NCI-H1417 treated with DMSO at 0.1 percent for 48 hours (cell line): ENCODE results near the gene MAP2.
A peak's percentile ranks its signal among the peaks of the same experiment; 100 is the strongest.

Experiments used
- DNase-seq: peaks from one replicate; lab custom pipeline; 2025; lab: John Stamatoyannopoulos, UW

The MAP2 gene

DNA sequence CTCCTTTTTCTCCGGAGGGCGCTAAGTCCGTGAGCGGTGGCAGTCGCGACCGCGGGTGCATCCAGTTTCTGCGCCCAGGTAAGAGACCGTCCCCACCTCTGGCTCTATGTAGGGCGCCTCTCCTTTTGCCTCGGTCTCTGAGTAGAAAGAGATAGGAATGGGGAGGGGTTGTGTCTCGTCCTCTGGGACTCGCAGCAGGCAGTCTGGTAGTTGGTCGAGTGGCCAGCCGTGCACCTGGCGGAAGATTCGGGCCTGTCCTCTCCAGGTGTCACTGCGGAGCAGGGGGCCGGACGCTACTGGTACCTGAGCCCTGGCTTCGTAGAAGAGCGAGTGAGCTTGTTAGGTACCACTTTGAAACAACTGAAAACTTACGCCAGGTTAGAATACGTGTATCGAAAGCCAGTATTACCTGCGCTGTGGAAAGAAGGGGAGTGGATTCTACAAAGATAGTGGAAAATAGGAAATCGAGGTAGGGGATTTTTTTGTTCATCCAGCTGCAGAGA, 403 bp downstream of the MAP2 start:
- peak; percentile 47 for DNase-seq

DNA sequence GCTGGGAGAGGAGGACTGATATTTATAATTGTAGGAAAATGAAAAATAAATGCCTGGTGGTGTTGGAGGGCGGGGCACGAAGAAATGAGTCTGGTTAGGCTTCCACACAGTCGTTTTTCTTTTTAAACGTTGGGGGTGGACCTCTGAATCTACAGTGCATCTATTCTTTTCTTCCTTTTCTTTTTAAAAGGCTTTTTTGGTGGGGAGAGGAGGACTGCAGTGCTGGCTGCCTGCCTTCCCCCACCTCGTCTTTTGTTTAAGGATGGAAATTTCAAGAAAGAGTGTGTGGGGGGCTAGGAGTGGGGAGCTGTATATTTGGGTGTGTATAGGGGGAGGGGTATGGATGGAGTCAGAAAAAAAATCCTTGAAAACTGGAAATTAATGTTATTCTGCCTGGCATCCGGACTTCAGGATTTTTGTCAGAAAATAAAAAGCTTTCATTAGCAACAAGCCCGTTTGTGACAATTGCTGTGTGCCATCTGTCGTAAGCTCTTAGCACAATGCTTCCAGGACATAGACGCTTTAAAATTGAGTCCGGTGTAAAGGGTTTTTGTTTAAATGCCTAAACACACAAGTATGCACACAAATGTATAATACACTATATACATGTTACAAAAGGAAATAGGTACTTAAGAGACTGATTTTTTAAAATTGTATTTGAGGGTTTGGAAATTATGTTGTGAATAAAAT, 1.1 kb downstream of the MAP2 start:
- DNase-seq, result no peak

DNA sequence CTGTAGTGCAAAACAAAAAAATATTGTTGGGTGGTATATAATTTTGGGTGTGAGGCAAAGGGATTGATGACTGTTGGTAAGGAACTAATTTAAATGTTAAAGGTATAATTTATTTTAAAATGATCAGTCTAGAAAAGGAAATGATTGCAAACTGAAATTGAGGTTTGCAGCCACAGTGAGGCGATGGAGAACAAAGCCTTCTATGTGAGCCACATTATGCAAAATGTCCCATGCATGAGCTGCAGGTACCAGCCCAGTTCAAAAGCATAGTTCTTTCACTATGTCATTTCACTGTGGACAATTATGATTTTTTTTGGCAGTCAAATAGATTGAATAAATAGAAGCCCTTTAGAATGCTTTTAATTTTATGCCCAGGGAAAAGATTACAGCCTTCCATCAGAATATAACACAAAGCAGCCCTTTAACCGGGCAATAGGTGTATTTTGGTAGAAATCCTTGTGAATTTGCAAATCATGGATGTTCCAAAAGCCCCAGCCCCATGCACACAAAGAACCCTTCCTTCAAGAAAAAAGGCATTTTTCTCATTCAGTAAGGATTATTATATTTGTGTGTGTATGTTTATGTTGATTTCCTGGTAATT, 1.7 kb downstream of the MAP2 start:
- peak; percentile 36 for DNase-seq

DNA sequence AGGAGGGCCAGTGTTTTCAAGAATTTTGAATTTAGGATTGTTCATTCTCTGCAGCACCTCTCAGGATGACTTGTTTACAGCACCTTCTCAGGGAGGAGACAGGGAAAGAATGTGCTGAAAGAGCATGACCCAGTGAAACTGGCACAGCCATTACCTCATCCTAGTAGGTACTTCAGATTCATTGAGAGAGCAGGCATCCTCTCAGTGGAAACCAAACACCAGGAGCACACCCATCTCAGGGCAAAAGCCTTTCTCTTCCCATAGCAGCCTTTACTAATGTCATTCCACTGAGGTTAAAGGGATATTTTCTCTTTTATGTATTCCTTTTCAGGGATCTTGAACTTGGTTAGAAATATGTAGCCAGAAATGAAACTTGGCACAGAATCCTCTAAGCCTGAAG, 2.6 kb downstream of the MAP2 start:
- peak; percentile 64 for DNase-seq

DNA sequence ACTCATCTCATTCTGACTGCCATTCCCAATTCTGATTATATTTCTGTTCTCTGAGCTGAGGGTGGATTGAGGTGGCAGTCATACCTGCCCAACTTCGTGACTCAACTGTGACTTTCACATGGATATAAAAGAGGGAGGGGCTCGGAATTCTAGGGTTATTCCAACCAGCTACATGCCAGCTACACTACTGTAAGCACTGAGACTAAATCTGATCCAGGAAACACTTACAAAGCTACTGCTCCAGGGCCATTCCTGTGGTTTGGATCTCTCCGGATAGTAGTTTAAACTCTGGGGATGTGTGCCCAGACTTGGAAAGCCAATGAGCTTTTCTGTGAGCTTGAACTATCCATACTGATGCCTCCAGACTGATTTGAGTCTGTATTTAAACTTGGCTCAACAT, 7.9 kb downstream of the MAP2 start:
- no peak for DNase-seq

DNA sequence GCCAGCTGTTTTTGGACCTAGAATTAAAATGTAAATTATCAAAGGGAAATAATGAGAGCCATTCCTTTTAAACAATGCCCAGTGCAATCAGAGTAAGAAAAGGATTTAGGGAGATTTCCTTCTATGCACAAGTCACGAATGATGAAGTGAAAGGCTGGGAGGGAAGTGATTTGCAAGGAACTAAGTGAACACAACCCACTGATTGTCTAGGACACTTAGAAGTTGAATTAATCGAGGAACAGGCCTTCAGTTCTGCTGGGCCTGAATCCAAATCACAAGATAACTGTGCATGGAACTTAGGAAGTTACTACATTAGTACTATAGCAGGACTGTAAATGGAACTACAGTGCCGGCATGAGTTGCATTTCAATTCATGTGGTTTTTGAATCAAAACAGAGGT, 17.7 kb downstream of the MAP2 start:
- DNase-seq, result no peak

DNA sequence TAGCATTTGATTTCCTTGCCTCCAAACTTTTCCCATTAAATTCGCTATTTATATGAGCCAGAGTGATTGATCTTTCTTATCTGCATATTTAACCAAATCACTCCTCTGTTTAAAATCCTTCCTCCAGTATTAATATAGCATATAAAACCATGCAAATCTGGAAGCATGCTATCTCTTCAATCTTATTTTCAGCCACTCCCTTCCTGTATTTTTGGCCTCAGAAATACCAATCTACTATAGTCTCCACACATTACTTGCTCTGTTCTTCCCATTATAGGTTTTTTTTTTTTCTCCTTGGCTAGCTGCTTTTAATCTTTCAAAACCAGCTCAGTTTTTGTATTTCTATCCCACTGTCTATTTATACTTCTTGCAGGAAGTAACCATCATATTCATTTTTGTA, 19.1 kb downstream of the MAP2 start:
- DNase-seq, result no peak

DNA sequence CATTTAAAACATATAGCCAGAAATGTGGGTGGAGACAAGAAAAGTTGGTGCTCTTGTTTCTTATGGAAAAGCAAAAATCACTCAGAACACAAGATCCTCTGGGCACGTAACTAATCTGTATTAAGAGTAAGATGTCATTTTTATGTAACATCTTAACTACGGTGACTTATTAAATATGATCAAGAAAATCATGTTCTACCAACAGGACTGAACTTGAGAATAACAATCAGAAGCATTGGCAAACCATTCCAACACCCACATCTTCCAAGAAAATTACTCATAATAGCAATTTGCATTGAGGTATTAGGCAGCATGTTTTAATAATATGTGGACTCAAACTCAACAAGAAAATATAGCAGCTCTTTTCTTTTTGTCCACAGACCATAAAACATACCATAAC, 21.6 kb downstream of the MAP2 start:
- no peak for DNase-seq

DNA sequence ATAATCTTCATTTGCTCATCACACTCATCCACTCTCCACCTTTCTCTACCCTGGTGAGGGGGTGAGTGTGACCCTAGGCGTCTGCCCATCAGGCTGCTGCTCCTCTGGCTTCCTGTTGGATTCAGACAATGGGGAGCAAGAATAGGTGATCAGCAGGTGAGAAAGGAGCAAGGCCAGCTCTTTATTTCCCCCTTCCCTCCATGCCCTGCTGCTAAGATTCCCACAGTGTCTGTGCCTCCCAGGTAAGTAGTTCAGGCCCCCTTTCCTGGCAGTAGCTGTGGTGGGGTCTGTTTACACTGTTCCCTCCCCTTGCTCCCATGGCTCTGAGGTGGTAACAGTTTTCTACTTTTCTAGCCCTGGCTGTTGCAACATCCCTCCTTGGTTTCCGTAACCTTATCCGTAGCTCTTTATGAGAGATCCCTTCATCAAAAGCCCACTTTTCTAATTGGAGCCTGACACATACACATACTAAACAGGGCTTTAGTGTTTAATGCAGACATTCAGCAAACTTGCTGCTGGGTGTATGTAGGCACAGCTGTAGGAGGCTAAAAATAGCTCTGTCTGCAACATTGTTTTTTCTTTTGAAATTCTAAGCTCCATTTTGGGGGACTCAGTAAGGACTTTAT, 27.5 kb downstream of the MAP2 start:
- DNase-seq, result no peak

DNA sequence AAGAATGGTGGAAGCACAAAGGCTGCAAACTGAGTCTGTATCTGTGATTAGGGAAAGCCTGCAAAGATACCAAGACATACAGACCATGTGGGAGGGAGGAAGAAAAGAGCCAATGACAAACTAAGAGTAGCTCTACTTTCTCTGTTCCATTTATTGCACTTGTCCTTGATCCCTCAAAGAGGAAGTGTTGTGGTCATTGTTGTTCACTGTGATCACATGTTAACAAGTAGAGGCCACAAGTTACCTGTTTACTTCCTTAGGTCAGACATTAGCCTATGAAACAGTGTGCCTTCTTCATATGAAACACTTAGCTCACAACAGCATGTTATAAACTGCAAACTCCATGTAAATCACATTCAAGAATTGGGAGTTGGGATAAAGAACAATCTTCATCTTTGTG, 32.6 kb downstream of the MAP2 start:
- no peak for DNase-seq

DNA sequence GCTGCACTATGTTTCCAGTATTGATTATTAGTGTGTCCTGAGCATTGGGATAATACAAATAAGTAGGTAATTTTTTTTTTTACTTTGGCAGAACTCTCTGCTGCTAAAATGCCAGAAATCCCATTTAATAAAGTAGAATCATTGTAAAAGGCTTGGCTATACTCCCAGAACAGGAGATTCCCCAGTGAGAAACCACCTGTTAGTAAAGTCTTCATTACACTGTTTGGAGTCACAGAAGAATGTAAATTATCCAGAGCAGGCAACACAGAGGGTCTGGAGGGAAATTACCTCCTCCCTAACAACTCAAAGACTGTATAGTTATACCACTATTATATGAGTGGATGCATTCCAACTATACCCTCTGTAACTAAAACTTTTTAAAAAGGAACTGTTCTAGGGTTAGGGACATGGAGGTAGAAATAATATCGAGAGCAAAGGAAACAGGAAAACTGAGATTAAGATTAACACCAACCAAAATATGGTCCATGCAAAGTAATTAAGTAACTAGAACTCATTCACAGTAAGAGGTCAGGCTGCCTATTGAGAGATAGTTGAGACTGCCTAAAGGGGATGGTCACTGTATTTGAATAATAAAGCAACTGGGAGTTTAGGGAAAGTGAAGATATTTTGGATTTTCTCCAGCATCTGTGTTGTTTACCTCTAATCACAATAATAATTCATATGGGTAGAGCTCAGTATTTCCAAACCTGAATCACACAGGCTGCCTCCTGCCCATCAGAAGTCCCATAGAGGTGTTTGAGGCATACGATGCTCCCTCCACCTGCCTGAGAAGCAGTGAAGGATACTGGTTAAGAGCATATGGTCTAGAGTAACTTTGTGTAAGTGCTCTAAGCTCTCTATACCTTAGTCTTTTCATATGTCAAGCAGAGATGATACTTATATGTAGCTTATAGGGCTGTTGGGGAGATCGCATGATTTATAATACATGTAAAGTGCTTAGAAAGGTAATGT, 34.4 kb downstream of the MAP2 start:
- DNase-seq, result no peak

DNA sequence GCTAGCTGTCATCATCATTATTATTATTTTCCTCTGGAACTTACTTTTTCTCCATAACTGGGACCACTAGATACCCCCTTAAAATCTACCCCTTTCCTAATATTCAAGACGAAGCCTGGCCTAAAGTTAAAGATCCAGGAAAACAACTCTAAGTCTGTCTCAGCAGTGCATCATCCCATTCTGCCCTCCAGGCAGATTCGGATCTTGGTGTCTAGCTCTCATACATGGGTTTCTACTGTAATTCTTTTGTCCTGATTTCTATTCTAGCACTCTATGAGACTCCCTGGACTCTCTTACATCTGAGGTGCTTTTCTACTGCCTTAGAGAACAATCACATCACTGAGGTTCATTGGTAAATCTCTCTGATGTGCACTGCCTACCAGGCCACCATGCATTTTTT, 35.5 kb downstream of the MAP2 start:
- DNase-seq, result no peak

DNA sequence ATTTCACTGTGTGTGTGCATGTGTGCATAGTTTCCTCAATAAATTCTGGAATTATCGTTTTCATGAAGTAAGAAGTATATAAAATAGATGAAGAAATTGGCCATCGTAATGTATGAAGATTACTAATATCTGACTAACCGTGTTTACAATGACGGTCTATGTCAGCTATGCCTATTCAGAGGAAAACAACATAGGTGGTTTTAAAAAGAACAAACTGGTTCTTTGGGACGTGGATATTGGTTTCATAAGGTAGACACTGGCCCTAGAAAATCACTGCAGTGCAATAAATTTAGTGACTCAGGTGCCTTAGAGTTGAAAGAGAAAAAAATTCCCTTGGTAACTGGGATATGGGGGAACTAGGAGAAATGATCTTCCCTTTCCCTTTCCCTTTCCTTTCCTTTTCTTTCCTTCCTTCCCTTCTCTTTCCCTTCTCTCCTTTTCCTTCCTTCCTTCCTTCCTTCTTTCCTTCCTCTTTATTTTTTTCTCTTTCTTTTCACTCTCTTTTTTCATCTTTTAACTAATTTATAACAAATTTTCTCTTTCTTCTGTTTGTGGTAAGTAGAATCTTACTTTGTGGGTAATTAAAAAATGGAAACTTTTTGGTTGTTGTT, 36.4 kb downstream of the MAP2 start:
- DNase-seq, result no peak

DNA sequence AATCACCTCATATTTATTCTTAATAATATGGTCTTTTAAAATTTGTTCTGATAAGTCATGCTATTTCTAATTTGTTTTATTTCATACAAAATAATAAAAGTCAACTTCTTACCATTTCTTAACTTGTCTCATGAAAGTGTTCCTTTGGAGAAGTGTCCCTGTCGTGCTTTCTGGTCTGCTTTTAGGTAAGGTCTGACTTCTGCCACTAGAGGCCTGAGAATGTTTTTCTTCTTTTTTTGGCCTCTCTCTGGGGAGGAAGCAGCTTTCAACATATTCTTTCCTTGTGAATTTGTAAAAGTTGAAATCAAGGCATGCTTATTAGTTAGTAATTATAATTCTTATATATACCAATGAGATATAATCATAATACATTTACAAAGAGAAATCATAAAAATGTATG, 39.4 kb downstream of the MAP2 start:
- DNase-seq, result no peak

DNA sequence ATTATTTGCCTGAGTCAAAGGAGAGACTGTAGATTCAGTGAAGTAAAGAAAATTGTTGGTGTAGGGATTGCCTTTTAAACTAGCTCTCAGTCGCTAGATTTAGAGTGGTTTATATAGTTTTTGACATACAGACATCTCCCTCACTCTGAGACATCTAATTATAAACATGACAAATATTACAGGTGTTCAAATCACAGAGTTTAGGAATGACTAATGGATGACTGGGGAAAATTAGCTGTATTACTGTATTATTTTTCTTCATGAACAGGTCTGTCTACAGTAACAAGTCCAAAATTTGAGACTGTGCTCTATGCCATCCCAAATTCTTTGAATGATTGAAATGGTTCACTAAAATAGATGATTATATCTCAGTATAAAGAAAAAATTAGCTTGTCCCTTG, 40.0 kb downstream of the MAP2 start:
- no peak for DNase-seq

DNA sequence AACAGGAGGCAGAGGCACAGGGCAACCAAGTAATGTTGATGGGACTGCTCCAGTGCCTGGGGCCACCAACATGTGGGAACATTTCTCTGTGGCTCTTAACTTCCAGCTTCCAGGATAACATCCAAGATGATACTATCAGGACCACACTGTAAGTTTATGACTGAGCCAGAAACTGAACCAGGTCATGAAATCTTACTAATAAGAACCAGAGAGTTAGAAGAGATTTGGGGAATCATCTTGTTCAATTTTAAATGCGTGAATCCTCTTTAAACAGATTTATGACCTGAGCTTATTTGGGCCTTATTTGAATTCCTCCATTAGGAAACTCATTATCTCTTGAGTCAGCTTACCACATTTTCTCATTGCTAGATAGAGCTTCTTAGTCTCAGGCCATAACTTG, 45.0 kb downstream of the MAP2 start:
- DNase-seq, result no peak

DNA sequence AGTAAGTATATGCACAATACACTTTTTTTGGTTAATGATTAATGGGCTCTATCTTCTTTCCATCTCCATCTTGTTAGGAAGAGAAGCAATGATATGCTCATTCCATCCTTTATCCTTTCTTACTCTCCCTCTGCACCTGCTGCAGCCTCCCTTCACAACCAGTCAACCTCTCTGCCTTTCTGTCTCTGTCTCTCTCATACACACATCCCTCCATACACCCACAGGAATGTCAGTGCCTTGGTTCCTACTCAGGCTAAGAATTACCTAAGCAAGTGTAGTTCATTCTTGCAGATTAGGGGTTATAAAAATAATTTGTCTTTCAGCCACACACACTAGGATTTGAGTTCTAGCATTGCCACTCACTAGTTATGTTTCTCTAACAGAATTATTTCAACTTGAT, 45.6 kb downstream of the MAP2 start:
- DNase-seq, result no peak

DNA sequence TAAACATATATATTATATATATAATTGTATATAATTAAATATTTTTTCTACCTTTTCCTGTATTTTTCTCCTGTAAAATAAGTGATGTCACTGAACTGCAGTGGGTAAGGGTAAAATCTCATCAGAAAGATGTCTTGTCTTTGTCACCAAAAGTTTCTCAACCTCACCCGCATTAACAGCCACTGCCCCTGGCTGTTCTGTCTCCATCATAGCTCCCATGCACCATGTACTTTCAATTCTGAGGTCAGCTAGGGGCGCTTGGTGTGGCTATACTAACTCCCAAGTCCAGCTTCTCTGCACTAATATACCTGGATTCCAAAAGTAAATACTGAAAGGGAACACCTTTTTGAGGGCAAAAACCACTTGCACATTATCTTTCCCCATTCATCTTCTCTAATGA, 46.6 kb downstream of the MAP2 start:
- no peak for DNase-seq

DNA sequence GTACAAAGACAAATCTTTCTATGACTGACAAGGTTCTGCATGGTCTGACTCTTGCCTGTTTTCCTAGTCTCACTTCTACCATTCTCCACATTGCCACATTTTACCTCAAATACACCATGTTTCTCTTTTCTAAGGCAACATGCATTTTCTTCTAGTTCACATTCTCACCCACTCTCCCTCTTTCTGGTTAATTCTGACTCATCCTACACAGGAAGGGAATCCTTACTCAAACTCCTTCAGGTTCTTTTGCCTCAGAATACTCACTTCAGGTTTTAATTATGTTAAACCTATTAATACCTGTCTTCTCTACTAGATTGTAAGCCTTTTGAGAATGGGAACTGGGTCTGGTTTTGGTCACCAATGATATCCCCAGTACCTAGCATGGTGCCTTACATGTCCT, 47.2 kb downstream of the MAP2 start:
- DNase-seq, result no peak

DNA sequence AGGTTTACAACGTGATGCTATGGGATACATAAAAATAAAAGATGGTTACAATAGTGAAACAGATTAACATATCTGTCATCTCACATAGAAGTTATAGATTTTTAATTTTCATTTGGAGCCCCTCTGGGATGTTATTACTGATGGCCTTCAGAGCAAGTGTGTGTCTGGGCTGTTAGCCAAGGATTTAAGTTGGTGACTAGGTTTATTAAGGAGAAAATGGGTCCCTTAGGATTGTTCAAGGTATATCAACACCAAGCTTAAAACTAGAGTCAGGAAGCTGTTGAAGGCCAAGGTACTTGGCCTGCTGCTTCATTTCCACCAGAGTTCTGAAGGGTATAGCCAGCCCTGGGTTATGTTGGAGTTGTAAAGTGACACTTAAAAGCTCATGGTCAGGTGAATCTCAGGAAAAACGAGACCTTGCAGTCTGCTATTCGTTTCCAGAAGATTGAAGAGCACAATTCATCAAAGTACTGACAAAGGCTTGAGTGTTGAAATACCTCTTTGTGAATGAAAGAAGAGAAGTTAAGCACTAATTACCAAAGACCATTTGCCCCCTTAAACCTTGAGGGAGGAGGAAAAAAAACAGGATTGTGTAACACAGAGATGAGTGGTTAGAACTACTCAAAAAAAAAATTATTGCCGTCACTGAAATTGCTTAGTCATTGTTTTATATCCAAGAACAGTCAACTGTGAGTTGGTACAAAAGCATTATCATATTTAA, 48.4 kb downstream of the MAP2 start:
- DNase-seq, result no peak

DNA sequence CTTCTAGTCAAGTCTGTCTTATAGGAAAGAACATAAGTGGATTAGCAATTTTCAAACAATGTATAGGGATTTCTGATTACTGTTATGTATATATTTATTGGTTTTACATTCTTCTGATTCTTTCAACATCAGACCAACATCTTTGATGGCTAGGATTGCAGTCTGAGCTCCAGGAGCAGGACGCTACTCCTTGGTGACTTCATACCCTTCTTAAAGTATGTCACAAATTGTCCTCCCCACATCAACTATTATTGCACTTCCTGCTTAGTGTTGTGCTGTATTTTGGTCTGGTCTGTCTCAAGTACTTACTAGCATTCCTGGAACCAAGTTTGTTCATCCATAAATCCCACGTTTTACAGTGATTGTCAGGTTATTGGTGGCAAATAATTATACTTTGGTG, 49.0 kb downstream of the MAP2 start:
- DNase-seq, result no peak
